T-helper 2 cell treated with Interferon-gamma antibody and Interleukin-4, amounts not matched to agents 5 μg/mL and 100 μg/mL, for 36 hours (primary cell): ENCODE results near the gene CNTN6.
"Not testable (repeated sequence)": the region's sequence is repeated elsewhere in the genome, so short reads cannot be mapped to it uniquely, and the experiment has no call there.

Experiments
- DNase-seq: peaks from one replicate; pipeline ENCODE4 v3.0.0; 2021; ENCODE audit warnings: low spot score
- H3K27ac Mint-ChIP-seq: one replicate; pipeline ENCODE4 v1.8.0; 2021; ENCODE audit warnings: mild to moderate bottlenecking, mixed read lengths
- H3K27me3 Mint-ChIP-seq: one replicate; pipeline ENCODE4 v1.8.0; 2021; ENCODE audit warnings: low read depth, mixed read lengths
- H3K36me3 Mint-ChIP-seq: one replicate; pipeline ENCODE4 v1.8.0; 2021; ENCODE audit warnings: low read depth, mixed read lengths
- H3K4me1 Mint-ChIP-seq: one replicate; pipeline ENCODE4 v1.8.0; 2021; ENCODE audit warnings: low read depth, mixed read lengths
- H3K4me3 Mint-ChIP-seq: one replicate; pipeline ENCODE4 v1.8.0; 2022; ENCODE audit warnings: mild to moderate bottlenecking, moderate library complexity, mixed read lengths
- H3K9me3 Mint-ChIP-seq: one replicate; pipeline ENCODE4 v1.8.0; 2021; ENCODE audit warnings: mixed read lengths

The CNTN6 gene

DNA sequence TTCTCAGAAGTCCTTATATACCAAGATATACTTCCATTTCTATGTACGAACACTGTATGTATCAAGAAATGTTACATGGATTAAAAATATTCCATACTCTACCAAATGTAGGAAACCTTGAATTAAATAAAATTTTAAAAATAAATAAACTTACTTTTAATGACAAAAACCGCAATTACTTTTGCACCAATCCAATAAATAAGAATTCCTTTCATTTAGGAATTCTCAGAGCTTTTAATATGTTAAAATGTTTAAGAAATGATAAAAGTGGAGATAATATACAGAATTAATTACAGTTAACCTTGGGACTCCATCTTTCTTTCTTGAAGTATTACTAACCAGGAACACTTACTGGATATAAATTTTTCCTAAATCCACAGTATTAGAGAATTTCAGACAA is 272.7 kb downstream of the CNTN6 start:
- Mint-ChIP-seq H3K27ac (no peak overlapping the region), H3K4me1 (no peaks in the 10 kb centered on the region), H3K36me3 (no peaks in the 10 kb centered on the region), H3K4me3 (no peak overlapping the region), H3K27me3 (no peaks in the 10 kb centered on the region), H3K9me3 (no peaks in the 10 kb centered on the region)
- no peak for DNase-seq

DNA sequence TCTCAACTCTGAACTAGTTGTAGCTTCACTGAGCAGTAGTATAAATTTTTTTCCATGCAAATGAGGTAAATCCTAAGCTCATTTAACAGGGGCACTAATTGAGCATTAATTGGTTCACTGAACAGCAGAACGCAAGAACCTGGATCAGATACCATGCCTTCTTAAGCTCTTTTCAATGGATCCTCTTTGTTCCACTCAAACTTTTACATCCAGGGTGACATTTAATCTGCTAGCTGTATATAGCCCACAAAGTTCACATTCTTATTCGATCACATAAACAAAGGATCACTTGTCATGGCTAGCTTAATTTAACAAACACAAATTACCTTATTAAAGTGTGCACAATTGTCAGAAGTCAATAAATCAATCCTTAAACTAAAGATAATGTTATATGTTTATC is 281.6 kb downstream of the CNTN6 start:
- no peak for DNase-seq
- no peaks in the 10 kb centered on the region for H3K27me3 Mint-ChIP-seq
- H3K36me3 Mint-ChIP-seq, result no peaks in the 10 kb centered on the region
- H3K27ac Mint-ChIP-seq, result no peak overlapping the region
- H3K9me3 Mint-ChIP-seq, result peaks cover 15% of the 10 kb centered on the region
- H3K4me3 Mint-ChIP-seq, result no peak overlapping the region
- no peaks in the 10 kb centered on the region for H3K4me1 Mint-ChIP-seq

DNA sequence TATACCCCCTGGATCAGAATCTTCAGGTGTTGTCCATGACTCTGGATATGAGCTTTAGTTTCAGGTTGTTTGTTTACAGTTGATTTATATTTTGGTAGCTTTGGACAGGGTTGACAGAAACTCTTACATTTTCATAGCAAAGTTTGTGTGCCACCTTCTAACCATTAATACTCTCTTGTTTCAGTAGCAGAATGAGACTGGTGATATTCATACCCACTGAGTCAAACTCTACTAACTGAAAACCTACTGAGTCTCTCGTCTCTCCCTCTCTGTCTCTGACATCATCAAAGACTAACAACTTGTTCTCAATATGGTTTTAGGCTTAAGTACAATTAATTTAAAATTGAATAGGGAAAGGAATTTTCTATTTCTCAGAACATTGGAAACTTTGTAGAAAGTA is 282.3 kb downstream of the CNTN6 start:
- H3K36me3 Mint-ChIP-seq, result no peaks in the 10 kb centered on the region
- H3K4me3 Mint-ChIP-seq, result no peak overlapping the region
- no peaks in the 10 kb centered on the region for H3K4me1 Mint-ChIP-seq
- no peak overlapping the region for H3K27ac Mint-ChIP-seq
- H3K9me3 Mint-ChIP-seq, result peaks cover 15% of the 10 kb centered on the region
- no peak for DNase-seq
- H3K27me3 Mint-ChIP-seq, result no peaks in the 10 kb centered on the region

DNA sequence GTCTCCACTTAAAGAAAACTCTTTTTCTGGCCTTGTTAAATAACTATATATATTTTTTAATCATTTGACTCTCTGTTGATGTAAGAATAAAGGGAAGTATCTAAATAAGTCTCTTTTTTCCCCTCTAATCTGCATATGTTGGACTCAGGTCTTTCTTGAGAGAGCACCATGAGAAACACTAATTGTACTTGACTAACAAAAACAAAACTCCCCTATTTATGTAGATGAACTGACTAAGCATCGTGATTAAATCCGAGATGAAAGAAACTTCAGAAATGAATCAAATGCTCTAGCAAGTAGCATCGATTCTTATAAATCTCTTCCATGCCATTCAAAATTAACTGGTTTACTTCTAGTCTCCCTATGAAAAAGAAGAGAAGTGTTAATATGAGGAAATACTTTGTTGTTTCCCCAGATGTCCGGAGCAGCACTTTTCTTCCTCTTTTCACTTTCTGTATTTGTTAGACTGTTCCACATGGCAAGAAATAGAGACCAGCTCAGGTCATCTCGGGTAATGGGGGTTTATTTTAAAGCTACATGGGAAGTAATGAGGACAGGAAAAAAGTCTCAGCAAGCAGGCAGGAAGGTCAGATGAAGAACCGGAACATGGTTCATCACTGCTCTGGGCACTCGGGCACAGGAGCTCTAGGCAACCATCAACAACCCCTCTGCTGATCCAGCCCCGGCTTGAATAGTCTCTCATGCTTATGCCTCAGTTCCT is 288.3 kb downstream of the CNTN6 start:
- Mint-ChIP-seq H3K27me3 (no peaks in the 10 kb centered on the region), H3K9me3 (peaks cover 32% of the 10 kb centered on the region), H3K4me1 (no peaks in the 10 kb centered on the region), H3K4me3 (no peak overlapping the region), H3K36me3 (no peaks in the 10 kb centered on the region), H3K27ac (no peak overlapping the region)
- DNase-seq, result no peak

DNA sequence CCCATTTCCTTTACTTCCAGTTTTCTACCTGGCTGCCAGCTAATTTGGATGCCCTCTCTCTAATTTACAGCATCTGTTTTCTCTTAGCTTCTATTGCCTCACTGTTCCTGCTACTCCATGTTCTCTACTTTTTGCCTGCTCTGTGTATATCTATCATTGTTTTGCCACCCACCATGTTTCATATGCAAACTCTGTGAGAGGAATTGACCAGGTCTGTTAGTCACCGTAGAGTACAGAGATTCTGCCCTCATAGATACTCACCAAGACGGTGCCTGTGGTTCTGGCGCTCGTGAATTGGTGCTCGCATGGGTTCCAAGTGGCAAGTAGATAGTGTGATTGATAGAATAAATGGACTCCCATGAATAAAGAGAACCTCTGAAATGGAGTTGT is 288.8 kb downstream of the CNTN6 start:
- Mint-ChIP-seq H3K27me3 (no peaks in the 10 kb centered on the region), H3K36me3 (no peaks in the 10 kb centered on the region), H3K4me3 (no peak overlapping the region), H3K9me3 (peaks cover 34% of the 10 kb centered on the region), H3K4me1 (no peaks in the 10 kb centered on the region), H3K27ac (no peak overlapping the region)
- DNase-seq, result no peak

DNA sequence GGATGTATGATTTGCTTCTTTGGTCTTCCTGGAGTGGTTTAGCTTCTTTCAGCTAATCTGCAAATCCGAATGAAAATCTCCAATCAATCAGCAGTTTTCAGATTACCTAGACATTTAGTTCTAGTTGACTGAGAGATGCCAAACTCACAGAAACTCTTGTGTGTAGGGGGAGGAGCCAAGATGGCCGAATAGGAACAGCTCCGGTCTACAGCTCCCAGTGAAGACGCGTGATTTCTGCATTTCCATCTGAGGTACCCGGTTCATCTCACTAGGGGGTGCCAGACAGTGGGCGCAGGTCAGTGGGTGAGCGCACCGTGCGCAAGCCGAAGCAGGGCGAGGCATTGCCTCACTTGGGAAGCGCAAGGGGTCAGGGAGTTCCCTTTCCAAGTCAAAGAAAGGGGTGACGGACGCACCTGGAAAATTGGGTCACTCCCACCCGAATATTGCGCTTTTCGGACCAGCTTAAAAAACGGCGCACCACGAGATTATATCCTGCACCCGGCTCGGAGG is 294.6 kb downstream of the CNTN6 start:
- DNase-seq, H3K4me1 Mint-ChIP-seq, H3K4me3 Mint-ChIP-seq, H3K27ac Mint-ChIP-seq, H3K36me3 Mint-ChIP-seq, H3K27me3 Mint-ChIP-seq: not testable (repeated sequence)
- peaks cover 28% of the 10 kb centered on the region for H3K9me3 Mint-ChIP-seq

DNA sequence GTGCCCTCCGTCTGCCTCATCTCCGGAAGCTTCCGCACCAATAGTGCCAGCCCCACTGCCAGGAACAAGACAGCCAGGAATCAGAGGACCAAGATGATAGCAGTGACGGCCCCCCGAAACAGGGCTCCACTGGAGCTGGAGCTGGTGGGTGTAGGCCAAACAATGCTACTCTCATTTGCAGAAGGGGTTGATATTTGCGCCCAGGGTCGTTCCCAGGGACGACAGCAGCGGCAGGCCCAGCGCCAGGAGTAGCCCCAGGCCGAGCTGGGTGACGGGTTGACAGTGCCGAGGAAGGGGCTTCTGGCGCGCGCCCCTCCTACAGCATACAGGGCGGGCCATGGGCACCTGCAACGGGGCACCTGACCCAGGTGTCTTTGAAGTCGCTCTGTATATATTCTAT is 301.4 kb downstream of the CNTN6 start:
- H3K9me3 Mint-ChIP-seq, result peaks cover 7% of the 10 kb centered on the region
- no peaks in the 10 kb centered on the region for H3K4me1 Mint-ChIP-seq
- no peak for DNase-seq
- H3K27me3 Mint-ChIP-seq, result no peaks in the 10 kb centered on the region
- no peak overlapping the region for H3K4me3 Mint-ChIP-seq
- no peaks in the 10 kb centered on the region for H3K36me3 Mint-ChIP-seq
- H3K27ac Mint-ChIP-seq, result no peak overlapping the region

DNA sequence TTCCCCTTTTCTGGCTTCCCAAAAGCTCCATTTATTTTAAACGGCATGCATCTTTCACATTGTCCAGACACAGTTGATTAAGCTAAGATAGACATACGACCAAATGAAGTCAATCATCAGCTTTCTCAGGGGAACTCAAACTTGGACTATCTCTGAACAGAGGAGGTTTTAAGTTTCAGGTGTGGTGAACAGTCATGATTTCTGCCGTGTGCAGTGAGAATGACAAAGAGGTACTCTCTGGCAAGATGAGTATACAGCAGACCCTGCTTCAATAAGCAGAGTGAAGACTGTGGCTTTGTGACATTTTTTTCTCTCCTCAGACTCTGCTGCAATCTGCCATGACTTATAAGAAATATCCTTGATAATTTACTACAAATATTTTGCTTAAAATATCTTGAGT is 307.7 kb downstream of the CNTN6 start:
- no peak overlapping the region for H3K4me3 Mint-ChIP-seq

DNA sequence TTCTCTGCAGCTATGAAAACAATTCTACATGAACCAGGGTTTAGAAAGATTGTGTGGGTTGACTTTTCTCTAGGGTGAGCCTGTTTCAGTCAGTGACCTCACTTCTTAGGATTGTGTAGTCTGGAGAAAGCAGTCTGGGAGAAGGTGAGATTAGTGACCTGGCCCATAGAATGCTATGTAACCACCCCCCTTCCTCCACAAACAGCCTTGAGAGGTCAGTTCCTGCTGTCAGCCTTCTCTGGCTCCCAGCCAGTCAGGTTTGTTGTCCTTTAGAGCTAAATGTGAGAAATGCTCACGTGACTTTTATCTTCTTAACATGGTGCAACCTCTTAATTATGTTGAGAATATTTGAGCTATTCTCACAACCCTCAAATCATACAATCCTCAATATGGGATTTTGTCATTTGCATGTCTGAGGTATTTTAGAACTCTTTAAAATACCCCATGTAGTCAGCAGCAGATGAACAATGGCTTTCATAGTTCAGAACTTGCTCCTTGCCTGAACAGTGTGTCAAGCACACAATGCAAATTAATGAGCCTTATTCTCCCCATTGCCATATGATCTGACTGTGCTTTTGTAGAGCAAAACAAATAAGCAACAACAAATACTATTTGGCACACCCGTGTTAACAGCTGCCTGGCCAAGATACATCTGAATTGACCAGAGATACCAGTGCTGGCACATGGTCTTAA is 311.6 kb downstream of the CNTN6 start:
- no peak for DNase-seq
- Mint-ChIP-seq H3K4me1 (no peaks in the 10 kb centered on the region), H3K27me3 (no peaks in the 10 kb centered on the region), H3K36me3 (no peaks in the 10 kb centered on the region), H3K4me3 (no peak overlapping the region), H3K27ac (no peak overlapping the region), H3K9me3 (peaks cover 4% of the 10 kb centered on the region)

More for the DNA sequence above, 307.7 kb downstream of the CNTN6 start:
- peaks cover 3% of the 10 kb centered on the region for H3K9me3 Mint-ChIP-seq
- DNase-seq, result no peak
- no peaks in the 10 kb centered on the region for H3K4me1 Mint-ChIP-seq
- H3K36me3 Mint-ChIP-seq, result no peaks in the 10 kb centered on the region
- no peaks in the 10 kb centered on the region for H3K27me3 Mint-ChIP-seq
- no peak overlapping the region for H3K27ac Mint-ChIP-seq

DNA sequence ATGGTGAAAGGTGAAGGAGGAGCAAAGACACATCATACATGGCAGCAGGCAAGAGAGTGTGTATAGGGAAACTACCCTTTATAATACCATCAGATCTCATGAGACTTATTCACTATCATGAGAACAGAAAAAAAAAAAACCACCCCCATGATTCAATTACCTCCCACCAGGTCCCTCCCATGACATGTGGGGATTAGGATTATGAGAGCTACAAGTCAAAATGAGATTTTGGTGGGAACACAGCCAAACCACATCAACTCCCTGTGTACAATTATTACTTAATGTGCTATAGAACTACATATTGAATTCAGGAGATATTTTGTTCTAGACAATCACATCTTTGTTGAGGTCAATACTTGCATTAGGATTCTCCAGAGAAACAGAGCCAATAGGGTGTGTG is 313.4 kb downstream of the CNTN6 start:
- H3K4me3 Mint-ChIP-seq, result no peak overlapping the region
- H3K9me3 Mint-ChIP-seq, result peaks cover 4% of the 10 kb centered on the region
- H3K27ac Mint-ChIP-seq, result no peak overlapping the region
- H3K36me3 Mint-ChIP-seq, result no peaks in the 10 kb centered on the region
- H3K4me1 Mint-ChIP-seq, result no peaks in the 10 kb centered on the region
- DNase-seq, result no peak
- H3K27me3 Mint-ChIP-seq, result no peaks in the 10 kb centered on the region

DNA sequence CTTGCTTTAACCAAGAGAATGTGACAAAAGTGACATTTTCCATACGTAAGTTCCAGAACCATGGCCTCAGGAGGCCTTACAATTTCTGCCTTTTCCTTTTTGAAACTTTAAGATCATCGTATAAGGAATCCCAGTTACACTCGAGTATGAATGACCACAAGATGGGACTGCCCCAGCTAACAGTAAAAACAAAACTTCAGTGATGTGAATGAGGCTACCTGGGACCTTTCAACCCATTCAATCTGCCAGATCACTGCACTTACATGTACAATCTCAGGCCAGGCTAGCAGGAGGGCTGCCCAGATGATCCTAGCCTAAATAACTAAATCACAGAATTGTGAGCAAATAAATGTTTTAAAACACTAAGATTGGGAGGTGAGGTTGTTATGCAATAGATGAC is 328.8 kb downstream of the CNTN6 start:
- no peak overlapping the region for H3K4me3 Mint-ChIP-seq
- DNase-seq, result no peak
- peaks cover 25% of the 10 kb centered on the region for H3K9me3 Mint-ChIP-seq
- H3K36me3 Mint-ChIP-seq, result no peaks in the 10 kb centered on the region
- H3K27me3 Mint-ChIP-seq, result no peaks in the 10 kb centered on the region
- no peak overlapping the region for H3K27ac Mint-ChIP-seq
- no peaks in the 10 kb centered on the region for H3K4me1 Mint-ChIP-seq

DNA sequence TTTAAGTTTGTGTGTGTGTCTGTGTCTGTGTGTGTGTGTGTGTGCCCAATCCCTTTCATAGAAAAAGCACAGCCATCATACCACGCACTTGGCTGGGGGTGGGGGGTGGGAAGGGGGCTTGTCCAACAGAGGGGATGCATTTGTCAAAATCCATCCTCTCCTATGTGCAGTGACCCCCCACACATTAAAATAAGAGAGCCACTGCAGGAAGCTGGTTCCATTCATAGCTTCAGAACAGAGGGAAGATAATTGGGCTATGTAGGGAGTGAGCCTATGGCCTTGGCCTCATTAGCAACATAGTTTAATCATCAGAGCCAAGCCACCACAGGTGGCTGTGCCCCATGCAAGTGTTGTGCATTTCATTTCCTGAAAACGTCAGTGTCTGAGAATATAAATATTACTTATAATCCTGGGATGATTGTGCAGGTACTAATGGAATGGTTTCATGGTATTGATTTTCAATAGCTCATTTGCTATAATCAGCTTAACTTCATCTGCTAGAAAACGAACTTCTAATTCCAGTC is 330.8 kb downstream of the CNTN6 start:
- H3K27ac Mint-ChIP-seq, result no peak overlapping the region
- no peaks in the 10 kb centered on the region for H3K27me3 Mint-ChIP-seq
- no peaks in the 10 kb centered on the region for H3K36me3 Mint-ChIP-seq
- H3K4me3 Mint-ChIP-seq, result no peak overlapping the region
- H3K9me3 Mint-ChIP-seq, result peaks cover 20% of the 10 kb centered on the region
- H3K4me1 Mint-ChIP-seq, result no peaks in the 10 kb centered on the region
- no peak for DNase-seq

DNA sequence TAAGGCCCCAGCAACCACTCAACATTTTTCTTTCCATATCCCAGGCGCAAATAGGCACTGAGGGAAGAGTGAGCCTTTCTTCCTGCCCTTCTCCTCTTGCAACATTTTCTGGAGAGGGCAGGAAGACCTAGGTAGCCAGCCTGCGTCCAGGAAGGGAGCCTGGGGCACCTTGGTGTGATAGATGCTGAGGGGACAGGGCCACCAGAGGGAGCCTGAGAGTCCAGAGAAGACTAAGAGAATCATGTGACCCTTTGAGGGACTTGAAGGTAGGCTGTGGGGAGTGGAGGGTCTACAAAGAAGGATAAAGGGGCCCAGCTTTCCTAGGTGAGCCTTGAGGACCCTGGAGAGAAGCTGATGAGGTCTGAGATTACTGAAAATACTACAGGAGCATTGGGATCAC is 346.6 kb downstream of the CNTN6 start:
- H3K9me3 Mint-ChIP-seq, result peaks cover 16% of the 10 kb centered on the region
- no peak overlapping the region for H3K4me3 Mint-ChIP-seq
- no peak for DNase-seq
- H3K27me3 Mint-ChIP-seq, result no peaks in the 10 kb centered on the region
- no peaks in the 10 kb centered on the region for H3K4me1 Mint-ChIP-seq
- H3K27ac Mint-ChIP-seq, result no peak overlapping the region
- H3K36me3 Mint-ChIP-seq, result no peaks in the 10 kb centered on the region

DNA sequence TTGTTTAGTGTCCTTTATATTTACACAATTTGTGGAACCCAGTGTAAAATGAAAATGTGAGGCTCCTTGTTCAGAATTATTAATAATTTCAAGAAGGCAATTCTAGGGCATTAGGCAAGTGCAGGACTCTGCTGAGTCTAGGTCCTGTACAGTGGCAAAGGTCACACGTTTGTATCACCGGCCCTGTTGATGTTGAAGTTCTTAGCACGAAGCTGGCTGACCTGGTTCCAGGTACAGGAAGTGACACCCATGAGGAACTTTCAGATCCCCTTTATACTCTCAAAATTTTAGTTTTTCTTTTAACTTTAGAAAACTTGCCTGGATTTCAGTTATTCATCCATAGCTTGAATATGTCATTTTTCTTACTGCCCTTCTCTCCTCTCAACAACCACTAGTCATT is 349.4 kb downstream of the CNTN6 start:
- Mint-ChIP-seq H3K27ac (no peak overlapping the region), H3K9me3 (peaks cover 16% of the 10 kb centered on the region), H3K4me3 (no peak overlapping the region), H3K27me3 (no peaks in the 10 kb centered on the region), H3K36me3 (no peaks in the 10 kb centered on the region), H3K4me1 (no peaks in the 10 kb centered on the region)
- no peak for DNase-seq
